Choroid plexus epithelial cell (primary cell): ENCODE results near the gene GNAQ.

Experiments
- DNase-seq: peaks from one replicate; pipeline ENCODE4 v3.0.0-alpha.2; 2010; ENCODE audit warnings: low read depth
- H3K4me3 ChIP-seq: 2 replicates; pipeline ENCODE4 v1.5.1; 2011; ENCODE audit warnings: low read depth, mild to moderate bottlenecking, control low read depth, low read length, moderate library complexity
- CTCF ChIP-seq: conservative IDR thresholded peaks from 2 replicates; pipeline ENCODE4 v1.5.1; 2011; ENCODE audit warnings: low read depth, mild to moderate bottlenecking, control low read depth, inconsistent platforms, low read length, moderate library complexity

GNAQ gene

GRCh38 chr9:77714077-77714549, 317.5 kb downstream of the GNAQ start:
- TF ChIP-seq CTCF = no peak
- peak; percentile 53 for DNase-seq
- no peak overlapping the region for H3K4me3 ChIP-seq

- TF ChIP-seq CTCF = no peak
- peak; percentile 93 for DNase-seq
- no peak overlapping the region for H3K4me3 ChIP-seq
These were observed 319.0 kb downstream of the GNAQ start for GRCh38 chr9:77712533-77713130.

GRCh38 chr9:77710965-77711648, 320.5 kb downstream of the GNAQ start:
- H3K4me3 ChIP-seq = no peak overlapping the region
- no peak for TF ChIP-seq CTCF
- DNase-seq = no peak

GRCh38 chr9:77710316-77710715, 321.3 kb downstream of the GNAQ start:
- no peak for DNase-seq
- no peak for TF ChIP-seq CTCF
- no peak overlapping the region for H3K4me3 ChIP-seq

GRCh38 chr9:77708064-77708815, 323.4 kb downstream of the GNAQ start:
- peak; percentile 74 for DNase-seq
- TF ChIP-seq CTCF = no peak
- no peak overlapping the region for H3K4me3 ChIP-seq

GRCh38 chr9:77707383-77708063, 324.1 kb downstream of the GNAQ start:
- DNase-seq = peak; percentile 99

More at GRCh38 chr9:77707383-77708063, 324.1 kb downstream of the GNAQ start:
- H3K4me3 ChIP-seq = no peak overlapping the region
- TF ChIP-seq CTCF = no peak
